Endodermal cell (in vitro differentiated cells): ENCODE results near the gene TUT4. TPM values are rescaled to one million over a fixed set of nuclear protein-coding genes. Genes with fewer than 3 reads are reported as not detected.

ENCODE experiments used
- DNase-seq: peaks from one replicate; pipeline ENCODE4 v3.0.0-alpha.2; 2017
- H3K27ac ChIP-seq: 2 replicates; pipeline ENCODE4 v1.5.1; 2013; ENCODE audit warnings: mild to moderate bottlenecking, low read depth, low read length, moderate library complexity
- H3K27me3 ChIP-seq: 2 replicates; pipeline ENCODE4 v1.6.1; 2013; ENCODE audit warnings: mild to moderate bottlenecking, low read length, moderate library complexity; ENCODE audit not compliant: insufficient read depth, control insufficient read depth, poor library complexity, severe bottlenecking
- H3K36me3 ChIP-seq: 2 replicates; pipeline ENCODE4 v1.7.0; 2013; ENCODE audit warnings: mild to moderate bottlenecking, low read length, moderate library complexity; ENCODE audit not compliant: control insufficient read depth, insufficient read depth
- H3K4me1 ChIP-seq: one replicate; pipeline ENCODE4 v1.7.0; 2013; ENCODE audit warnings: low read length; ENCODE audit not compliant: control insufficient read depth, insufficient read depth
- H3K4me3 ChIP-seq: 2 replicates; pipeline ENCODE4 v1.5.1; 2013; ENCODE audit warnings: mild to moderate bottlenecking, low read length, moderate library complexity
- H3K9ac ChIP-seq: 2 replicates; pipeline ENCODE4 v1.6.1; 2013; ENCODE audit warnings: mild to moderate bottlenecking, low read length, moderate library complexity; ENCODE audit not compliant: poor library complexity, severe bottlenecking; ENCODE audit errors: extremely low read depth
- H3K9me3 ChIP-seq: 2 replicates; pipeline ENCODE4 v1.6.1; 2013; ENCODE audit warnings: mild to moderate bottlenecking, low read length, moderate library complexity; ENCODE audit not compliant: control insufficient read depth
- H3K27ac Mint-ChIP-seq: 2 replicates; pipeline ENCODE4 v1.8.0; 2020; ENCODE audit warnings: mixed read lengths
- H3K27me3 Mint-ChIP-seq: 2 replicates; pipeline ENCODE4 v1.8.0; 2021; ENCODE audit warnings: mild to moderate bottlenecking, mixed read lengths; ENCODE audit not compliant: insufficient read depth
- H3K36me3 Mint-ChIP-seq: 2 replicates; pipeline ENCODE4 v1.8.0; 2020; ENCODE audit warnings: low read depth, mixed read lengths
- H3K4me1 Mint-ChIP-seq: 2 replicates; pipeline ENCODE4 v1.8.0; 2020; ENCODE audit warnings: mixed read lengths
- H3K4me3 Mint-ChIP-seq: 2 replicates; pipeline ENCODE4 v1.8.0; 2020; ENCODE audit warnings: mild to moderate bottlenecking, moderate library complexity, mixed read lengths
- H3K9me3 Mint-ChIP-seq: 2 replicates; pipeline ENCODE4 v1.8.0; 2020; ENCODE audit warnings: mild to moderate bottlenecking, mixed read lengths
- WGBS, 2 experiments: methylation state at CpG; one replicate each; pipeline versions ENCODE4 v1.1.5 to v1.1.7; 2013; ENCODE audit warnings: missing lambda C conversion rate in 2 of 2, mixed read lengths in 1 of 2; ENCODE audit not compliant: insufficient coverage in 1 of 2, insufficient read length in 1 of 2; 5-methylcytosine and 5-hydroxymethylcytosine counted together
- total RNA-seq, 2 donors: library from RNA; stranded (reverse); fragmentation: NEBNext Ultra II Directional in 1 of 2; extraction: Animal tissue kit (Norgen Biotek cat#: 25700) in 1 of 2; gene quantifications; 2 replicates in 1 of 2; 3 replicates in 1 of 2; pipeline ENCODE4 v1.2.1, GENCODE V29; 2021
- TF ChIP-seq, protein P1 (sequence below): fragments of 200-600 bp; sonication (generic); conservative IDR thresholded peaks from 2 replicates; pipeline ENCODE4 v1.5.0; 2021; ENCODE audit warnings: antibody characterized with exemption, mild to moderate bottlenecking

Gene TUT4
- total RNA-seq, 2 donors from 2014 or later, result 131 to 170 TPM

DNA sequence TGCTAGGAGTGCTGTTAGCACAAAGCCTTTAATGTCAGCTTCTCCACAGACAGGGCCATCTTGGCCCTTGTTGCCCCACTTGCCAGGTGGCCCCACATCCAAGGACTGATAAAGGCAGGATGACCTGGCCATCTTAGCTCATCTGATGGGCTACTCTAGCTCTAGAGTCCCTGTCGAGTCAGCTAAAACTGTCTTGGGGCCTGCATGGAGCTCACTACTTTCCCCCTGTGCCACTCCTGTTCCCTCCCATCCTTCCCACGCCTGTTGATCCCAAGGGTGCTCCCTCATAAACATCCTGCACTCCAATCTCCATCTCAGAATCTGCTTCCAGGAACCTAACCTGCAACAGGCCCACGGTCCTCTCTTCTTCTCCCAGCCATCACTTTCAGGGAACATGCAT is 48.6 kb upstream of the TUT4 start:
- H3K27me3 ChIP-seq, result peaks cover 64% of the 10 kb centered on the region
- TF ChIP-seq, protein P1, sequence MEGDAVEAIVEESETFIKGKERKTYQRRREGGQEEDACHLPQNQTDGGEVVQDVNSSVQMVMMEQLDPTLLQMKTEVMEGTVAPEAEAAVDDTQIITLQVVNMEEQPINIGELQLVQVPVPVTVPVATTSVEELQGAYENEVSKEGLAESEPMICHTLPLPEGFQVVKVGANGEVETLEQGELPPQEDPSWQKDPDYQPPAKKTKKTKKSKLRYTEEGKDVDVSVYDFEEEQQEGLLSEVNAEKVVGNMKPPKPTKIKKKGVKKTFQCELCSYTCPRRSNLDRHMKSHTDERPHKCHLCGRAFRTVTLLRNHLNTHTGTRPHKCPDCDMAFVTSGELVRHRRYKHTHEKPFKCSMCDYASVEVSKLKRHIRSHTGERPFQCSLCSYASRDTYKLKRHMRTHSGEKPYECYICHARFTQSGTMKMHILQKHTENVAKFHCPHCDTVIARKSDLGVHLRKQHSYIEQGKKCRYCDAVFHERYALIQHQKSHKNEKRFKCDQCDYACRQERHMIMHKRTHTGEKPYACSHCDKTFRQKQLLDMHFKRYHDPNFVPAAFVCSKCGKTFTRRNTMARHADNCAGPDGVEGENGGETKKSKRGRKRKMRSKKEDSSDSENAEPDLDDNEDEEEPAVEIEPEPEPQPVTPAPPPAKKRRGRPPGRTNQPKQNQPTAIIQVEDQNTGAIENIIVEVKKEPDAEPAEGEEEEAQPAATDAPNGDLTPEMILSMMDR, result no peak
- no peak overlapping the region for H3K4me3 ChIP-seq
- no peak overlapping the region for H3K27ac ChIP-seq
- 90 to 93% methylated on average over 3 of the region's 3 CpGs for WGBS, 2 experiments
- DNase-seq, result no peak
- Mint-ChIP-seq H3K36me3 (peaks cover 12% of the 10 kb centered on the region), H3K9me3 (no peaks in the 10 kb centered on the region), H3K27me3 (peaks cover 78% of the 10 kb centered on the region), H3K27ac (no peak overlapping the region), H3K4me1 (peaks cover 15% of the 10 kb centered on the region), H3K4me3 (peak overlapping the region; percentile 63)
- H3K4me1 ChIP-seq, result no peaks in the 10 kb centered on the region
- no peaks in the 10 kb centered on the region for H3K9me3 ChIP-seq
- no peaks in the 10 kb centered on the region for H3K36me3 ChIP-seq
- no peak overlapping the region for H3K9ac ChIP-seq

DNA sequence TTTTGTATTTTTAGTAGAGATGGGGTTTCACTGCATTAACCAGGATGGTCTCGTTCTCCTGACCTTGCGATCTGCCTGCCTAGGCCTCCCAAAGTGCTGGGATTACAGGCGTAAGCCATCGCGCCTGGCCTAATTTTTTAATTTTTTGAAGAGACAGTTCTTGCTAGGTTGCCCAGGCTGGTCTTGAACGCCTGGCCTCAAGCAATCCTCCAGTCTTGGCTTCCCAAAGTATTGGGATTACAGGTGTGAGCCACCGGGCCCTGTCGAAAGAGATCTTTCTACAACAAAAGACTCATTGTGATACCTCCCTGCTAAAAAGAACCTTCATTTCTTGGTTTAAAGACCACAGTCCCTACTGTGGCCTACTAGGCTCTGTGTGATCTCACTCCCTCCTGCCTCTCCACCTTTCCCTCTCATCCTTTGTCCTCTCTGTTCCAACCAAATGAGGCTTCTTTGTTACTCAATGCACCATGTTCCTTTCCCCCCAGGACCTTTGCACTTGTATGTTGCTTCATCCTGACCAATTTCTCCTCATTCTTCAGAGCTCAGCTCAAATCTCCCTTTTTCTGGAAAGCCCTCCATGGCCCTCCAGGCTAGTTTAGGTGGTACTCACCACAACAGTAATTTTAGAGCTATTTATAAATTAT is 47.8 kb upstream of the TUT4 start:
- H3K36me3 ChIP-seq, result no peaks in the 10 kb centered on the region
- Mint-ChIP-seq H3K4me1 (peaks cover 15% of the 10 kb centered on the region), H3K9me3 (no peaks in the 10 kb centered on the region), H3K27ac (no peak overlapping the region), H3K36me3 (peaks cover 3% of the 10 kb centered on the region), H3K4me3 (no peak overlapping the region), H3K27me3 (peaks cover 70% of the 10 kb centered on the region)
- H3K9me3 ChIP-seq, result no peaks in the 10 kb centered on the region
- WGBS, 2 experiments, result 86 to 94% methylated on average over 8 of the region's 8 CpGs
- H3K27me3 ChIP-seq, result peaks cover 64% of the 10 kb centered on the region
- no peak for DNase-seq
- TF ChIP-seq, protein P1, result no peak
- no peak overlapping the region for H3K4me3 ChIP-seq
- H3K27ac ChIP-seq, result no peak overlapping the region
- no peaks in the 10 kb centered on the region for H3K4me1 ChIP-seq
- H3K9ac ChIP-seq, result no peak overlapping the region

DNA sequence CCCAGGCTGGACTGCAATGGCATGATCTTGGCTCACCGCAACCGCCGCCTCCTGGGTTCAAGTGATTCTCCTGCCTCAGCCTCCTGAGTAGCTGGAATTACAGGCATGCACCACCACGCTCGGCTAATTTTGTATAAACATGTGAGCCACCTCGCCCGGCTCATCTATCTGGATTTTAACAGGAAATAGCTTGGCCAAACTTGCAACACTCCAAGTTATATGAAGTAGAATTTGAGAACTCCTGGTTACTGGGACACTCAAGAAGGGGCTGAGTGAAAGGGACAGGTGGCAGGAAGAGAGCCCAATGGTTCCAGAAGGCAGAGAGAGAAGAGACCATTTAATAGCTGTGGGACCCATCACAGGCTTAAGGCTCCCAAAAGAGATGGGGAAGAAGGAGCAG is 46.3 kb upstream of the TUT4 start:
- WGBS, 2 experiments, result 95 to 96% methylated on average over 7 of the region's 7 CpGs
- Mint-ChIP-seq H3K4me1 (peaks cover 21% of the 10 kb centered on the region), H3K27me3 (peaks cover 57% of the 10 kb centered on the region), H3K9me3 (no peaks in the 10 kb centered on the region), H3K36me3 (peaks cover under 1% of the 10 kb centered on the region), H3K4me3 (no peak overlapping the region), H3K27ac (no peak overlapping the region)
- no peak overlapping the region for H3K27ac ChIP-seq
- no peak for DNase-seq
- H3K36me3 ChIP-seq, result no peaks in the 10 kb centered on the region
- no peaks in the 10 kb centered on the region for H3K4me1 ChIP-seq
- H3K9me3 ChIP-seq, result no peaks in the 10 kb centered on the region
- H3K4me3 ChIP-seq, result no peak overlapping the region
- no peak overlapping the region for H3K9ac ChIP-seq
- H3K27me3 ChIP-seq, result peaks cover 53% of the 10 kb centered on the region
- TF ChIP-seq, protein P1, result no peak
